PC-3 (cell line): ENCODE results near the gene TOMM20L. TPM values are rescaled to one million over a fixed set of nuclear protein-coding genes. Genes with fewer than 3 reads are reported as not detected.
"Not testable (repeated sequence)": the region's sequence is repeated elsewhere in the genome, so short reads cannot be mapped to it uniquely, and the experiment has no call there.

ENCODE experiments used
- ATAC-seq: fragments of 200-7000 bp; cut with Tn5 transposase; 2 replicates; pipeline ENCODE4 v1.9.1; 2020; ENCODE audit warnings: mild to moderate bottlenecking, moderate library complexity
- BruUV-seq: library from RNA; stranded (reverse); fragments of 400-500 nt; replicated peaks from 2 replicates; lab custom pipeline; 2021; lab: Mats Ljungman, UMichigan
- CTCF ChIA-PET: fragments of 300-600 bp; sonication (Branson Sonifier 250); formaldehyde crosslinking; loops from one replicate; lab custom pipeline; 2022; ENCODE audit warnings: antibody characterized with exemption; lab: Charles Lee
- POLR2A ChIA-PET: fragments of 300-600 bp; sonication (Branson Sonifier 250); formaldehyde crosslinking; loops from one replicate; lab custom pipeline; 2022; ENCODE audit warnings: antibody characterized with exemption; ENCODE audit not compliant: unreplicated experiment; lab: Charles Lee
- DNase-seq: peaks from one replicate; pipeline ENCODE4 v3.0.0-alpha.2; 2015
- H2AFZ ChIP-seq: fragments of 300-600 bp; sonication (generic); 2 replicates; pipeline ENCODE4 v1.6.0; 2016; ENCODE audit warnings: antibody characterized with exemption, low read length
- H3F3A ChIP-seq: fragments of 300-600 bp; sonication (generic); one replicate; pipeline ENCODE4 v1.6.0; 2017; ENCODE audit warnings: antibody characterized with exemption, low read length, control low read depth, mild to moderate bottlenecking; ENCODE audit not compliant: unreplicated experiment
- H3K27ac ChIP-seq: fragments of 300-600 bp; sonication (generic); 2 replicates; pipeline ENCODE4 v1.5.1; 2016; ENCODE audit warnings: mild to moderate bottlenecking, low read length
- H3K27me3 ChIP-seq: fragments of 300-600 bp; sonication (generic); 2 replicates; pipeline ENCODE4 v1.6.1; 2016; ENCODE audit warnings: low read length, mixed read lengths
- H3K36me3 ChIP-seq: fragments of 300-600 bp; sonication (generic); 2 replicates; pipeline ENCODE4 v1.6.1; 2016; ENCODE audit warnings: low read depth, mixed run types, low read length, mixed read lengths
- H3K4me1 ChIP-seq: fragments of 300-600 bp; sonication (generic); 2 replicates; pipeline ENCODE4 v1.5.1; 2016; ENCODE audit warnings: low read length; ENCODE audit not compliant: insufficient read depth
- H3K4me2 ChIP-seq: fragments of 300-600 bp; sonication (generic); 2 replicates; pipeline ENCODE4 v1.6.0; 2016; ENCODE audit warnings: low read length
- H3K4me3 ChIP-seq: fragments of 300-600 bp; sonication (generic); 2 replicates; pipeline ENCODE4 v1.5.1; 2016; ENCODE audit warnings: mild to moderate bottlenecking, low read length, mixed read lengths
- H3K79me2 ChIP-seq: fragments of 300-600 bp; sonication (generic); 2 replicates; pipeline ENCODE4 v1.6.1; 2017; ENCODE audit warnings: low read length, mixed read lengths
- H3K9ac ChIP-seq: fragments of 300-600 bp; sonication (generic); 2 replicates; pipeline ENCODE4 v1.6.0; 2016; ENCODE audit warnings: mild to moderate bottlenecking, low read length
- H3K9me2 ChIP-seq: fragments of 300-600 bp; sonication (generic); replicated peaks from 2 replicates; pipeline ENCODE4 v1.6.1; 2016; ENCODE audit warnings: mixed run types, low read length, mixed read lengths
- H3K9me3 ChIP-seq: fragments of 300-600 bp; sonication (generic); 2 replicates; pipeline ENCODE4 v1.6.1; 2016; ENCODE audit warnings: low read length, mixed read lengths
- H4K20me1 ChIP-seq: fragments of 300-600 bp; sonication (generic); 2 replicates; pipeline ENCODE4 v1.6.1; 2016; ENCODE audit warnings: low read length, mixed read lengths
- EZH2 ChIP-seq: fragments of 300-600 bp; sonication (generic); IDR thresholded peaks from one replicate; pipeline ENCODE4 v1.6.1; 2017; ENCODE audit warnings: antibody characterized with exemption, mild to moderate bottlenecking, low read length; ENCODE audit not compliant: unreplicated experiment
- EZH2phosphoT487 ChIP-seq: fragments of 300-600 bp; sonication (generic); IDR thresholded peaks from 2 replicates; pipeline ENCODE4 v1.6.1; 2018; ENCODE audit warnings: mild to moderate bottlenecking, antibody characterized with exemption, low read length, borderline replicate concordance
- intact Hi-C: fragments of 100-400 bp; cut with micrococcal nuclease; formaldehyde crosslinking; loops from 2 replicates; pipeline ENCODE4 v1.9.0; 2023
- total RNA-seq: library from RNA; depleted of rRNA; stranded (reverse); fragments of >200 nt; gene quantifications from 2 replicates; pipeline ENCODE4 v1.2.3, GENCODE V29; 2014
- TF ChIP-seq, protein P1 (sequence below): fragments of 300-600 bp; sonication (generic); conservative IDR thresholded peaks from 2 replicates; pipeline ENCODE4 v1.5.1; 2017; ENCODE audit warnings: antibody characterized with exemption, low read depth, mild to moderate bottlenecking, low read length

Gene TOMM20L
- total RNA-seq, 1 experiment from 2014 or later: not detected

DNA sequence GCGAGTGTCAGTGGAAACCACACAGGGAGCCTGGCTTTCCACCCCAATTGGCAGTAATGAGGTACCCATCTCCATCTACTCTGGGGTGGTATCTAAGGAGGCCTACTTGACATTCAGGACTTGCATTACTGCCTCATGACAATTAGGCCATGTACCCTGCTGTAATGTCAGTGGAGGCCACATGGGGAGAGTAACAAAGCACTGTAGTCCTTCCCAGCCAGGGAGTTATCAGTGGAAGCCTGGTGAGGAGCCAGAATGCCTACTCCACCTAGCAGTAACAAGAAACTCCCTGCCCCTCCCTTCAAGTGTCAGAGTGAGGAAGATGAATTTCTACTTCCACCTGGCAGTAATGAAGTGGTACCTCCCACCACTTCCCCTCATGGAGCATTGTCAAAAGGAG, 19.1 kb downstream of the TOMM20L start:
- Histone ChIP-seq H3K4me1 (no peaks in the 10 kb centered on the region), H4K20me1 (peaks cover 5% of the 10 kb centered on the region; the same call in 1 of the 2 replicates), H3F3A (no peaks in the 10 kb centered on the region), H3K27me3 (no peaks in the 10 kb centered on the region), H3K36me3 (peaks cover 71% of the 10 kb centered on the region), H3K79me2 (peaks cover 47% of the 10 kb centered on the region), H3K27ac (no peak overlapping the region), H3K9ac (no peak overlapping the region), H3K9me3 (no peaks in the 10 kb centered on the region), H3K4me3 (no peak overlapping the region), H2AFZ (no peak overlapping the region), H3K9me2 (no peaks in the 10 kb centered on the region), H3K4me2 (no peak overlapping the region)
- POLR2A ChIA-PET: no interaction called here
- CTCF ChIA-PET: no interaction called here
- ATAC-seq: peak; percentile 96
- intact Hi-C loops: no loop called here
- no TSS peak for BruUV-seq
- TF ChIP-seq, protein P1, sequence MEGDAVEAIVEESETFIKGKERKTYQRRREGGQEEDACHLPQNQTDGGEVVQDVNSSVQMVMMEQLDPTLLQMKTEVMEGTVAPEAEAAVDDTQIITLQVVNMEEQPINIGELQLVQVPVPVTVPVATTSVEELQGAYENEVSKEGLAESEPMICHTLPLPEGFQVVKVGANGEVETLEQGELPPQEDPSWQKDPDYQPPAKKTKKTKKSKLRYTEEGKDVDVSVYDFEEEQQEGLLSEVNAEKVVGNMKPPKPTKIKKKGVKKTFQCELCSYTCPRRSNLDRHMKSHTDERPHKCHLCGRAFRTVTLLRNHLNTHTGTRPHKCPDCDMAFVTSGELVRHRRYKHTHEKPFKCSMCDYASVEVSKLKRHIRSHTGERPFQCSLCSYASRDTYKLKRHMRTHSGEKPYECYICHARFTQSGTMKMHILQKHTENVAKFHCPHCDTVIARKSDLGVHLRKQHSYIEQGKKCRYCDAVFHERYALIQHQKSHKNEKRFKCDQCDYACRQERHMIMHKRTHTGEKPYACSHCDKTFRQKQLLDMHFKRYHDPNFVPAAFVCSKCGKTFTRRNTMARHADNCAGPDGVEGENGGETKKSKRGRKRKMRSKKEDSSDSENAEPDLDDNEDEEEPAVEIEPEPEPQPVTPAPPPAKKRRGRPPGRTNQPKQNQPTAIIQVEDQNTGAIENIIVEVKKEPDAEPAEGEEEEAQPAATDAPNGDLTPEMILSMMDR: peak; percentile 42; the same call in 1 of the 2 replicates
- TF ChIP-seq EZH2 (no peak), EZH2phosphoT487 (no peak)
- DNase-seq: peak; percentile 55

DNA sequence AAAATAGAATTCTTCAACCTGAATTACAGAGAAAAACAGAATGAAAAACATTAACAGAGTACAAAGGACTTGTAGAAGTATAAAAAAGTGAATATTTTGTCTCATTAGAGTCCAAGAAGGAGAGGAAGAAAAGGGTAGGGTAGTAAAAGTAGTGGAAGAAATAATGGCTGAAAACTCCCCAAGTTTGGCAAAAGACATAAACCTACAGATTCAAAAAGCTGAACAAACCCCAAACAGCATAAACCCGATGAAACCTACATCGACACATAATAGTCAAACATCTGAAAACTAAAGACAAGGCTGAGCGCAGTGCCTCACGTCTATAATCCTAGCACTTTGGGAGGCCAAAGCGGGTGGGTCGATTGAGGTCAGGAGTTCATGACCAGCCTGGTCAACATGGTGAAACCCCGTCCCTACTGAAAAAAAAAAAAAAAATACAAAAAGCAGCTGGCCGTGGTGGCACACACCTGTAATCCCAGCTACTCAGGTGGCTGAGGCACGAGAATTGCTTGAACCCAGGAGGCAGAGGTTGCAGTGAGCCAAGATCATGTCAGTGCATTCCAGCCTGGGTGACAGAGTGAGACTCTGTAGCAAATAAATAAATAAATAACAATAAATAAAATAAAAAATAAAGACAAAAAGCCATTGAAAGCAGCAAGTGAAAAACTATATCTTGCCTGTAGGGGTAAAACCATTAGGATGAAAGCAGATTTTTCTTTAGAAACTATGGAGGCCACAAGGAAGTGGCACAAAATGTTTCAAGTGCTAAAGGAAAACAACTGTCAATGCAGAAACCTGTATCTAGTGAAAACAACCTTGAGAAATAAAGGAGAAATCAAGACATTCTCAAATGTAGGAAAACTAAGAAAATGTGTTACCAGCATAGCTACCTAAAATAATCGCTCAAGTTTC, 20.2 kb downstream of the TOMM20L start:
- Histone ChIP-seq H4K20me1 (peaks cover 6% of the 10 kb centered on the region; the same call in 1 of the 2 replicates), H3K4me3 (no peak overlapping the region), H3K9ac (no peak overlapping the region), H2AFZ (no peak overlapping the region), H3K9me2 (no peaks in the 10 kb centered on the region), H3K27me3 (no peaks in the 10 kb centered on the region), H3K27ac (no peak overlapping the region), H3K36me3 (peaks cover 69% of the 10 kb centered on the region), H3F3A (no peaks in the 10 kb centered on the region), H3K79me2 (peaks cover 50% of the 10 kb centered on the region), H3K4me2 (no peak overlapping the region), H3K4me1 (no peaks in the 10 kb centered on the region), H3K9me3 (no peaks in the 10 kb centered on the region)
- CTCF ChIA-PET: no interaction called here
- TF ChIP-seq, protein P1: no peak
- no peak for TF ChIP-seq EZH2phosphoT487
- TF ChIP-seq EZH2: no peak
- DNase-seq: no peak
- intact Hi-C loops: no loop called here
- no peak for ATAC-seq
- POLR2A ChIA-PET: interaction anchor here (0.6 kb wide), 1 partner anchor 323 kb away, joined by 3 read pairs; no protein-coding TSS in a partner anchor
- no TSS peak for BruUV-seq

DNA sequence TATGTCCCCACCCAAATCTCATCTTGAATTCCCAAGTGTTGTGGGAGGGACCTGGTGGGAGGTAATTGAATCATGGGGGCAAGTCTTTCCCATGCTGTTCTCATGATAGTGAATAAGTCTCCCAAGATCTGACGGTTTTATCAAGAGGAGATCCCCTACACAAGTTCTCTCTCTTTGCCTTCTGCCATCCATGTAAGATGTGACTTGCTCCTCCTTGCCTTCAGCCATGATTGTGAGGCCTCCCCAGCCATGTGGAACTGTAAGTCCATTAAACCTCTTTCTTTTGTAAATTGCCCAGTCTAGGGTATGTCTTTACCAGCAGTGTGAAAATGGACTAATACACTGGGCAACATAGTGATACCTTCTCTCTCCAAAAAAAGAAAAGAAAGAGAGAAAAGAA, 21.2 kb downstream of the TOMM20L start:
- BruUV-seq, CTCF ChIA-PET, ATAC-seq: not testable (repeated sequence)

More for the DNA sequence above, 21.2 kb downstream of the TOMM20L start:
- DNase-seq, H3K4me3 ChIP-seq, H3K4me2 ChIP-seq, H3K27me3 ChIP-seq, H3K27ac ChIP-seq, H3K9ac ChIP-seq, H3F3A ChIP-seq, H3K9me3 ChIP-seq, H2AFZ ChIP-seq, H4K20me1 ChIP-seq, H3K9me2 ChIP-seq, POLR2A ChIA-PET, intact Hi-C loops, H3K4me1 ChIP-seq: not testable (repeated sequence)
- Histone ChIP-seq H3K36me3 (peaks cover 70% of the 10 kb centered on the region), H3K79me2 (peaks cover 54% of the 10 kb centered on the region)
